NCI-H2081 treated with DMSO at 0.1 percent for 48 hours (cell line): ENCODE measurements around the gene MYO1B.

Experiments used
- DNase-seq: peaks from one replicate; lab custom pipeline; 2025; lab: John Stamatoyannopoulos, UW

Gene MYO1B

GRCh38 chr2:191226196-191226595, 19.0 kb upstream of the MYO1B start:
- DNase-seq, result no peak

GRCh38 chr2:191228333-191228732, 16.9 kb upstream of the MYO1B start:
- no peak for DNase-seq

DNA sequence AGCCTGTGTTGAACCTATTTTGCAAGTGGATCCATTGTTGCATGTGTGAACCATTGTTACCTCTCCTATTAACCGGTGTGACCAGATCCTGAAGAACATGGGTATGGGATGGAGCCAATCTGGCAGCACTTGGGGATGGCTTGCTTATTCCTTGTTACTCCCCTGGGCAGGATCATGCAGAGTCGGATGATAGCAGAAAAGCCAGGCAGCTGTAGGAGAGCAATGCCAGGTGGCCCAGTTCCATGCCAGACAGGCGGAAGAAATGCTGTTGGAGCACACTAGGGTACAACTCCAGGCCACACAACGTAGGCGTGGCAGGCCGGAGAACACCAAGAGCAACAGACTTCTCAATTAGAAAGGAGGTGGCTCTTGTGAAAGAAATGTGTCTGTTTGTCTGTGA, 16.3 kb upstream of the MYO1B start:
- DNase-seq, result no peak

DNA sequence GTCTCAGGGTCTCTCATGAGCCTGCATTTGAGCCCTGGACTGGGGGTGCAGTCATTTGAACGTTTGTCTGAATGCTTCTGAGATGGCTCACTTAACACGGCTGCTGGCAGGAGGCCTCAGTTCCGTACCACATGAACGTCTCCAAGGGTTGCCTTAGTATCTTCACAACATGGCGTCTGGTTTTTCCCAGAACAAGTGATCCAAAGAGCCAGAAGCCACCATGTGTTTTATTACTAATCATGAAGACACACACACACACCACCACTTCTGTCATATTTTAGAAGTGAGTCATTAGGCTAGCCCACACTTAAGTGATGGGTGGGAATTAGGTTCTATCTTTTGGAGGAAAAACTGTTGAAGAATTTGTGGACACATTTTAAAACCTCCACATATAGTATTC, 15.0 kb upstream of the MYO1B start:
- DNase-seq, result no peak

- no peak for DNase-seq
Observed at GRCh38 chr2:191231995-191232394, 13.2 kb upstream of the MYO1B start.

DNA sequence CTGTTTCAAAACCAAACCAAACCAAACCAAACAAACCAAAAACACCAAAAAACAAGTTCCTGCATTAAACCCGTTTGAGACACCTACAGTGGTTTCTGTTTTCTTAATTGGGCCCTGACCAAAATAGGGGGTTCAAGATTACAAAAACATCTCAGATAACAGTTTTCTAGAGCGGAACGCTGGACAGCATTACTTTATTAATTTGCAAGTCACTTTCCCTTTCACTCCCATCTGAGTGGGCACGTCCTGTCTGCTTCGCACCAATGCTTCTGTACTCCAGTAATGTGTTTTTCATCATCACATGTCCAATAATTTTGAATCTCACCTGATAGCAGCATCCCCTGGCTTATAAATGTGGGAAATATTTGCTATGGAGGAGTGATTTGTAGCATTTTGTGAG, 11.7 kb upstream of the MYO1B start:
- no peak for DNase-seq

- DNase-seq, result no peak
Observed at GRCh38 chr2:191234376-191234775, 10.8 kb upstream of the MYO1B start.

- DNase-seq, result no peak
Observed at GRCh38 chr2:191240871-191241270, 4.3 kb upstream of the MYO1B start.

DNA sequence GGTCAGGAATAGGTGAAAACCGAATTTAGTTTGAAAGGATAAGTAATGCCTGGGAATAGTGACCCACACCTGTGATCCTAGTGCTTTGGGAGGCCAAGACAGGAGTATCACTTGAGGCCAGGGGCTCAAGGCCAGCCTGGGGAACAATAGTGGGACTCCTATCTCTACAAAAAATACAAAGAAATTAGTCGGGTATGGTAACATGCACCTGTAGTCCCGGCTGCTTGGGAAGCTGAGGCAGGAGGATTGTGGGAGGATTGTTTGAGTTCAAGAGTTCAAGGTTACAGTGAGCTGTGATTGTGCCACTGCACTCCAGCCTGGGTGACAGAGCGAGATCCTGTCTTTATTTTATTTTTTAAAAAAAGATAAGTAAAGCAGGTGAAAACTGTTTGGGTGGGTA, 3.8 kb upstream of the MYO1B start:
- no peak for DNase-seq

GRCh38 chr2:191243154-191243553, 2.0 kb upstream of the MYO1B start:
- DNase-seq, result no peak

- no peak for DNase-seq
Observed at GRCh38 chr2:191244350-191244749, 854 bp upstream of the MYO1B start.

DNA sequence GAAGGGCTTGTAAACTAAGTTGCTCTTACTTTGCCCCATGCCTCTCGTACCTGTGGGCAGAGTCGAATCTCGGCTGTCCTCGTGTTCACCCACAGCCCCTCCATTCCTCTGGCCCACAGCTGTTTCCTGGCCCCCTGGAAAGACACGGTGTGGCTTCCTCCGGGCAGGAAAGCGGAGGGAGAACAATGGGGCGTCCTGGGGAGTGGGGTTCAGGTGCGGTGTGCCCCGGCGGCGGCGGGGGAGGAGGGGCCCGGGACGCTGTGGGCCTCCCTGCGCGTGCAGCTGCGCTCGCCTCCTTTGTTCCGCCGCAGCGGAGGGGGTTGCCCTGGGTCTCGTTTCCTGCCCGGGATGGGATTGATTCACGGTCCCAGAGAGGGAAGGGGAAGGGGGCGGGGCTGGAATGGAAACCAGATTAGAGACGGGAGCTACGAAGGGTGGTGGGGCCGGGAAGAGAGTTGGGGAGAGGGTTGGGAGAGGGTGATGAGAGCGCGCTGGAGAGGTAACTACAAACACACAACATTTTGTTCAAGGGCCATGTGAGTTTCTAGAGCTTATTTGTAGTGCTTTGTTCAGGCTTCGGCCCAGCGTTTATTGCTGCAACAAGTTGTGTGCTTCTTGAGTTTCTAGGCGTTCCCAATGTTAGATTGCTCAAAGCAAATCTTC, 796 bp downstream of the MYO1B start:
- no peak for DNase-seq

DNA sequence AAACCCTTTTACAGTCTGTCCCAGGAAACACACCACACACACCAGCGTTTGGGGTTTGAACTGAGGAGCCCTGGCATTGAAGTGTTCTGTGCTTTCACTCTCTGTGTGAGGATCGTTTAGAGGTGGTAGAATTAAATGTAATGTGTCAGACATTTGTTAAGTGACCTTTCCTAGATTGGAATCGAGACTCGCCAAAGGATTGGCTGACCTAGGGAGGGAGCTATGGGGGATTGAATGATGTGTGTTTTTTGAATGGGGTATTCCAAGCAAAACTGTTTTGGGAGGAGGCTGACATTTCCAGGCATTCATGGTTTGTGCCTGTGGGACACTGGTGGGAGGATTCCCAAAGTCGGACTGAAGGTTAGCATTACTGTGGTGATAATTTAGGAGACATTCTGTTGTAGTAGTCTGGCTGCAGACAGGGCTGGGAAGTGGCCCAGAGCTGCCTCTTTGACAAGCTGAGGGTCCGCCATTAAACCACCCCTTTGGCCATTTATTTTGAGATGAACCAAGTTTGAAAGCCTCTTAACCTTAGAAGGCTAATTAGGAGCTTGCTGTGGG, 1.7 kb downstream of the MYO1B start:
- no peak for DNase-seq

DNA sequence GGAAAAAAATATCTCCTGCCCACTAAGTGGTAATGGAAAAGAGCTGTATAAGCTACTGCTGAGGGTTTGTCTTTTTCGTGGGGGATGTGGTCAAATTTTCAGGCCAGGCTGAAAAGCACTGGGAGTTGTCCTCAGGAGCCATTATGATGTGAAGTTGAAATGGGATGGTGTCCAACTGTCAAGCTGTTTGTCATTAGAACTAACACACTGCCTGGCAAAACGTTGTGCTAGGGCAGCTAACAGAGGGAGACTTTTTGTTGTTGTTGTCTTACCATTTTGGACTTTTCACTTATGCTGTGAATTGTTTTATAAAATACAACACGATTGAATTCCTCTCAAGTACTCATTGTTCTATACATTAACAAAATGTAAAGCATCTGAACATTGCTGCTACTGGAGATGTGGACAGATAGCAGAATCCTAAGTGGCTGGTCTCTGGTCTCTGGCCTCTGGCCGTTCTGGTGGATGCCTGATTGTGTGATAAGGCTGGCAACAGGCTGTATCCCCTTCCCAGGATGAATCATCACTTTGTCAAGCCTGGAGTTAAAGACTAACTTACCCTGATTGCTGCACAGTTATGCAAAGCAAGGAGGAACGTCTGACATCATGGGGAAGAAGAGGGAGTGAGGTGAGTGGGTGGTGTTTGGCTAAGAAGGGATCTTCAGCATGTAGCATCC, 2.3 kb downstream of the MYO1B start:
- DNase-seq, result no peak

DNA sequence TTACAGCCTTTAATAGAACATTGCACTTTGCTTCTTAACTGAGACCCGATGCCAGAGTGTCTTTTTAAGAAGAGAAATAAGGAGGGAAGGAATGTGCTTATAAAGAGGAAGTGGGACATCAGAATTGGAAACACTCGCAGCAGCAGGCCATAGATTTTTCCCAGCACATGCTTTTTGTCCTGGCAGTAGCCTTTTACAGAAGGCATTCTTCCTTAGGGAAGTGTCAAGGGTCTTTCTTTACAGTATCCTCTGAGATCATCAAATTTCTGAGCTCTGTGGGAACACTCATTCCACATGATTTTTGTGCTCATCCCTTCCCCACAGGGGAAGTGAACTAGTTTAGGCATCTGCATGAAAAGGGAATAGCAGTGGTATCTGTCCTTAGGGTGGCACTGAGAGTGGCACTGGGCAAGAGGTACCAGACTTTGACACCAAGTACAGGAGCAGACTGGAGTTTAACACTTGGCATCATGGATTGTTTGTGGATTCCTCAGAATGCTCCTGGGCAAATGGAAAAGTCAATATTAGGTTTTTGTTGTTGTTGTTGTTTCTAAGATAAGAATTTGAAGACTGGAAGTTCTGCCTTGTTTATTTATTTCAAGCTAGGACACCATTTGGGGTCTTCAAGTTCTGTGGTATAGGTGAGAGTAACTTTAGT, 4.1 kb downstream of the MYO1B start:
- no peak for DNase-seq

DNA sequence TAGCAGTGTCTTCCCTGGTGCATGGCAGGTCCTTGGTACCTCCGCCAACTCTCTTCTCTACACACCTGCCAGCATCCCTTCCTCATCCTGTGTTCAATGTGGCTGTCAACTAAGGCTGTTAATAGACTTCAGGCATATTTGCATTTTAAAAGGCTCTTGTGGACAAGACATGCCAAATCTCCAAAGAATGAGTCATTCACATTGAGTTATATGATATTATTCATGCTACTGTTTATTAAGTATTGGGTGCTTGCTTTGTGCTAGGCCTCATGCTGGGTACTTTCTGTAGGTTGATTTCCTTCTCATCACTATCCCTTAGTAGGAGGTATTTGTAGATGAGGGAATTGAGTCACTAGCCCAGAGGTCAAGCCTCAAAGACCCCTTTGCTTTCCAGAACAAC, 5.2 kb downstream of the MYO1B start:
- no peak for DNase-seq

DNA sequence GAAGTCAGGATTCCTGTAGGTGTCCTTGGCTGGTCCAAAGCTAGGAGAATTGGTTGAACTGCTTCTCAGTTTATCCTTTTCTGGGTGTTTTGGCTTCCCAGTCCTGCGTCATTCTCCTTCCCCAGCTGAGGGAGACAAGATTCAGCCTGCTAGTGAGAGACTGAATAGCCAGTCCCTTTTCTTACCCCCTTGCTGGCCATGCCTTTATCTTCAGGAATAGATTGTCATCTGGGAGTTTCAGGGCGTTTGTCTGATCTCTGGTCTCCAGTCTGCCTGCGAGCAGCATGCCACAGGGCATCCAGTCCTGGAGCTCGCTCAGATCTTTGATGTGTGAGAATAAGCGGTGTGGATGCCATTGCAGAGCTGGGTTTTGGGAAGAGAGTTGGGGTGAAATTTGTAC, 5.8 kb downstream of the MYO1B start:
- DNase-seq, result no peak

DNA sequence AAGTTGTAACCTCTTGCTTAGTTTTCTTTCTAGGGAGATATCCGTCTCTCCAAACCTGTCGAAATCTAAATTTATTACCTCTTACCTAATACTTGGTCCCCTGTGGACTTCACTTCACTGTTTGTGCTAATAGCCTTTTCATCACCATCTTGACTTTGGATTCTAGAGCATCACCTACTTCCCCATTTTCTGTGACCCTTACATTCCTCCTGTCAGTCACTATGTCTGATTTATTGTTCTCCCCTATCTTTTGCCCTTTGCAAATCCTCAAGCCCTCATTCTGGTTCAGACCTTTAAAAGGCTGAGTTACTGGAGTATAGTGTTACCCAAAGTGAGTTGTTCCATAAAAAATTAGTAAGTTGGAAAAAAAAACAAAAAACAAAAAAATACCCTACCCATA, 7.5 kb downstream of the MYO1B start:
- DNase-seq, result no peak

DNA sequence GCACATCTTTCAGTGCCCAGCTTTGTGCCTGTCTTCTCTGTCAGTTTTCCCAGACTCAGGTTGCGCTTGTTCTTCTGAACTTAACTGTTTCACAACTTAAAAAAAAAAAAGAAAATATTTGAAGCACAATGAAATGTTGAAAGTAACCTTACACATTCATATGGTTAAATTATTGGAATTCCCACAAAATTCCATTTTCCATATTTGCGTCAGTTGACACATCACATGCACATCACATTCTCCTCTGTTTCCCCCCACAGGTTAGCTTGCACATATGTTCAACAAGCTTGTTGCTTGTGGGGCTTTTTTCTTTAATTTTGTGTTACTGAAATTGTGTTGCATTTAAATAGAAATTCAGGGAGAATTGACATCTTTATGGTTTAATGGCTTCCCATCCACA, 8.3 kb downstream of the MYO1B start:
- no peak for DNase-seq

GRCh38 chr2:191255271-191255670, 10.1 kb downstream of the MYO1B start:
- no peak for DNase-seq

DNA sequence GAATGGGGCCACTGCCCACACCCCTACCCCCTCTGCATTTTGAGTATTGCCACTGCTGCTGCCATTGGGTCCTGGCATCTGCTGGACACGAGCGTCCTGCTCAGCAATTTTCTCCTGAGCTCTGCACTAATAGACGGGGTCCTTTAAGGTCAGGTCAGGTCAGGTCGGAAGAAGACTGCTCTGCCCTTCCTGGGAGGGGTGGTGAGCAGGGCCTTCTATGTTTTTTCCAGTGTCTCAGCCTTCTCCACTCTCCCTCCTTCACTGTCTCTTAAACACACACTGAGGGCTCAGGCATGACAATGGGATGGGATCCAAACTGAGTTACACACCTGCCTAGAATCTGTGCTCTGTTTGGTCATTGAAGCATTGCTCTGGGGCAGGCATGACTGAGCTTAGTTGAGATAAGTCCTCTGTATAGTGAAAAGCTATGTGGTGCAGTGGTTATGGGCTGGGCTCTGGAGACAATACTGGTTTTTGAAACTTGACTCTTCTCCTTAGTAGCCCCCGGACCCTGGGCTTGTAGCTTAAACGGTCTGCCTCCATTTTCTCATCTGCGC, 10.6 kb downstream of the MYO1B start:
- DNase-seq, result no peak

DNA sequence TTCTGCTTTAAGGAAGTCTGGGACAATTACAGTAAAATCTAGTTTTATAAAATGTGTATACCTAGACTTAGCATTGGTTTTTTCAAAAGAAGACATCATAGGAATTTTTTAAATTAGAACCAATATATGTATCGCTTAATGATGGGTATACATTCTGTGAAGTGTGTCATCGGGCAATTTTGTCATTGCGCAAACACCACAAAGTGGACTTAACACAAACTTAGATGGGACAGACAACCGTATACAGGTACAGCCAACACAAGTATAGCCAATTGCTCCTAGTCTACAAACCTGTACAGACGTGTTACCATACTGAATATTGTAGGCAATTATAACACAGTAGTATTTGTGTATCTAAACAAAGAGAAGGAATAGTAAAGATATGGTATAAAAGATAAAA, 12.7 kb downstream of the MYO1B start:
- DNase-seq, result no peak

DNA sequence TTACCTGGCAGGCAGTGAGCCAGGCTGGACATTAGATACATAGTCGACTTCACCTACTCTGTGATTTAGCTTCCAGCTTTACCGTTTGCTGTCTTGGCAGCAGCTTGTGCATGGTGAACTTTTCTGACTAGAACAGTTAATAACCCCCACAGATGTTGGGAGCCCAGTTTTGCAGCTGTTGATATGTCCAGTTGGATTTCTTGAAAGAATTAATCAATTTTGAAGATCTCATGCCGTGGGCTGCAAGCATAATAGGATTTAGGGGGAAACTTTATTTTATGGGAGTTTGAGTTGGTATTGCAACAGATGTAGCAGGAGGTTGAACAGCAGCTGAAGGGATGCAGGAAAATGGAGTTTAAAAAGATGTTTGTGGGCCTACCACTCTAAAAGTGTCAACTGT, 13.8 kb downstream of the MYO1B start:
- DNase-seq, result no peak
